Tibial nerve (tissue), 4 donors: Measurements from ENCODE around the gene FMN2.

ENCODE experiments used
- CTCF ChIP-seq, 5 experiments: fragments of 200-600 bp in 3 of 5; fragments of 450-650 bp in 2 of 5; sonication (generic) in 3 of 5; IDR thresholded peaks; one replicate each; pipeline ENCODE4 v1.5.1; 2016 to 2019; ENCODE audit warnings: antibody characterized with exemption in 5 of 5, mild to moderate bottlenecking in 3 of 5, moderate library complexity in 2 of 5
- EP300 ChIP-seq, 2 donors: sonication (generic); formaldehyde crosslinking; IDR thresholded peaks; one replicate each; pipeline ENCODE4 v1.6.1; 2017; ENCODE audit warnings: antibody characterized with exemption in 2 of 2, mild to moderate bottlenecking in 1 of 2
- POLR2A ChIP-seq, 2 donors: fragments of 450-650 bp; IDR thresholded peaks; one replicate each; pipeline ENCODE4 v1.6.1; 2017; ENCODE audit warnings: antibody characterized with exemption in 2 of 2, mild to moderate bottlenecking in 2 of 2, moderate library complexity in 2 of 2

GRCh38 chr1:240199758-240200645 lies 108.3 kb downstream of the FMN2 start:
- TF ChIP-seq CTCF (IDR thresholded peaks at IDR 0.05), result no peak
- no peak for TF ChIP-seq EP300 (IDR thresholded peaks at IDR 0.05)
- TF ChIP-seq POLR2A (IDR thresholded peaks at IDR 0.05), result no peak
